Smooth muscle cell (in vitro differentiated cells): ENCODE data around the gene FBXW4. TPM values are rescaled to one million over a fixed set of nuclear protein-coding genes. Genes with fewer than 3 reads are reported as not detected.

Experiments
- DNase-seq: peaks from one replicate; lab custom pipeline; 2025; ENCODE audit not compliant: unreplicated experiment; lab: John Stamatoyannopoulos, UW
- H2AFZ ChIP-seq: fragments of 200-600 bp; sonication (generic); 2 replicates; pipeline ENCODE4 v1.6.0; 2016; ENCODE audit warnings: antibody characterized with exemption, low read depth, mild to moderate bottlenecking
- H3F3A ChIP-seq: fragments of 200-600 bp; sonication (generic); 2 replicates; pipeline ENCODE4 v1.6.0; 2017; ENCODE audit warnings: antibody characterized with exemption, low read depth
- H3K27ac ChIP-seq: fragments of 200-600 bp; sonication (generic); 2 replicates; pipeline ENCODE4 v1.5.1; 2016; ENCODE audit warnings: low read depth, mild to moderate bottlenecking
- H3K27me3 ChIP-seq: fragments of 200-600 bp; sonication (generic); 2 replicates; pipeline ENCODE4 v1.6.1; 2016; ENCODE audit warnings: low read depth, mild to moderate bottlenecking
- H3K36me3 ChIP-seq: fragments of 200-600 bp; sonication (generic); 2 replicates; pipeline ENCODE4 v1.5.1; 2016; ENCODE audit warnings: low read depth
- H3K4me1 ChIP-seq: fragments of 200-600 bp; sonication (generic); 2 replicates; pipeline ENCODE4 v1.5.1; 2016; ENCODE audit warnings: low read depth
- H3K4me2 ChIP-seq: fragments of 200-600 bp; sonication (generic); 2 replicates; pipeline ENCODE4 v1.6.0; 2016; ENCODE audit warnings: mild to moderate bottlenecking
- H3K4me3 ChIP-seq: fragments of 200-600 bp; sonication (generic); 2 replicates; pipeline ENCODE4 v1.5.1; 2016; ENCODE audit warnings: mild to moderate bottlenecking
- H3K79me2 ChIP-seq: fragments of 200-600 bp; sonication (generic); 2 replicates; pipeline ENCODE4 v1.6.0; 2016; ENCODE audit warnings: low read depth, mild to moderate bottlenecking
- H3K9ac ChIP-seq: fragments of 200-600 bp; sonication (generic); 2 replicates; pipeline ENCODE4 v1.6.0; 2016; ENCODE audit warnings: low read depth
- H3K9me3 ChIP-seq: fragments of 200-600 bp; sonication (generic); replicated peaks from 2 replicates; pipeline ENCODE4 v1.5.1; 2016; ENCODE audit warnings: low read depth
- H4K20me1 ChIP-seq: fragments of 200-600 bp; sonication (generic); 2 replicates; pipeline ENCODE4 v1.6.0; 2016; ENCODE audit warnings: low read depth
- CTCF ChIP-seq: fragments of 200-600 bp; sonication (generic); IDR thresholded peaks from 2 replicates; pipeline ENCODE4 v1.5.1; 2017; ENCODE audit warnings: borderline replicate concordance, mild to moderate bottlenecking, antibody characterized with exemption; ENCODE audit not compliant: insufficient read depth, poor library complexity, severe bottlenecking
- WGBS: methylation state at CpG from one replicate; pipeline ENCODE4 v1.1.7; 2016; ENCODE audit warnings: low lambda C conversion rate; 5-methylcytosine and 5-hydroxymethylcytosine counted together
- microRNA-seq: library from miRNA; unstranded; fragments of <30 nt; microRNA quantifications from one replicate; pipeline ENCODE4, GENCODE V29; 2016; ENCODE audit warnings: borderline number of aligned reads
- polyA plus RNA-seq: library from polyadenylated mRNA; unstranded; fragments of >200 nt; fragmentation: Nextera tagmentation; extraction: Ambion mirVana; gene quantifications from 2 replicates; pipeline ENCODE4 v1.2.1, GENCODE V29; 2016
- small RNA-seq: library from RNA; depleted of rRNA; stranded (forward); fragments of <200 nt; gene quantifications from one replicate; pipeline ENCODE3, GENCODE V24; 2014
- total RNA-seq: library from RNA; depleted of rRNA; stranded (reverse); fragments of >200 nt; gene quantifications from 2 replicates; pipeline ENCODE4 v1.2.3, GENCODE V29; 2014

FBXW4 gene
- total and polyA plus RNA-seq, 2 experiments from 2014 or later = 7.2 to 12.1 TPM

- WGBS = 92% methylated on average over 5 of the region's 5 CpGs
- Histone ChIP-seq H3K27me3 (peaks cover 26% of the 10 kb centered on the region), H3K79me2 (no peaks in the 10 kb centered on the region), H3K36me3 (no peaks in the 10 kb centered on the region), H3K9ac (no peak overlapping the region), H3K4me2 (no peak overlapping the region), H4K20me1 (no peaks in the 10 kb centered on the region), H2AFZ (no peak overlapping the region), H3K9me3 (no peaks in the 10 kb centered on the region), H3F3A (no peaks in the 10 kb centered on the region), H3K4me3 (no peak overlapping the region), H3K4me1 (no peaks in the 10 kb centered on the region), H3K27ac (no peak overlapping the region)
- no peak for TF ChIP-seq CTCF
- no peak for DNase-seq
Observed at GRCh38 chr10:101562231-101562630, 132.7 kb downstream of the FBXW4 start.

- no peaks in the 10 kb centered on the region for H3K9me3 ChIP-seq
- no peaks in the 10 kb centered on the region for H3F3A ChIP-seq
- H3K36me3 ChIP-seq = no peaks in the 10 kb centered on the region
- no peak overlapping the region for H3K4me2 ChIP-seq
- H4K20me1 ChIP-seq = no peaks in the 10 kb centered on the region
- H3K4me3 ChIP-seq = no peak overlapping the region
- H3K4me1 ChIP-seq = no peaks in the 10 kb centered on the region
- no peak overlapping the region for H3K9ac ChIP-seq
- no peak overlapping the region for H2AFZ ChIP-seq
- no peak overlapping the region for H3K27ac ChIP-seq
- 89% methylated on average over 15 of the region's 15 CpGs for WGBS
- no peaks in the 10 kb centered on the region for H3K79me2 ChIP-seq
- no peak for DNase-seq
- peaks cover 17% of the 10 kb centered on the region for H3K27me3 ChIP-seq
- TF ChIP-seq CTCF = no peak
Observed at GRCh38 chr10:101561068-101561915, 133.7 kb downstream of the FBXW4 start.

Small RNA genes lying within 50 kb of the gene (microRNA-seq; reads per million reads assigned to microRNA genes)
- not detected for gene MIR3158-1
- not detected for gene MIR3158-2

Small RNA genes lying within 50 kb of the gene (small RNA-seq; reads per million reads assigned to genes)
- not detected for gene MIR3158-1
- gene RNU6-1165P = 0.16 reads per million

Other genes with a start within 250 kb of the FBXW4 start
- gene POLL, start 106.9 kb downstream of the FBXW4 start, total RNA-seq = 9.9 and 14.6 TPM in 2 replicates
- 15.1 and 18.1 TPM in 2 replicates for gene POLL, start 106.9 kb downstream of the FBXW4 start, polyA plus RNA-seq
- 94.4 and 150 TPM in 2 replicates for gene DPCD, start 106.8 kb downstream of the FBXW4 start, total RNA-seq
- gene DPCD, start 106.8 kb downstream of the FBXW4 start, polyA plus RNA-seq = 106 and 116 TPM in 2 replicates
- gene FGF8, start 80.9 kb upstream of the FBXW4 start, total RNA-seq = not detected in 2 replicates
- gene FGF8, start 80.9 kb upstream of the FBXW4 start, polyA plus RNA-seq = not detected in 2 replicates
- 65.0 and 82.0 TPM in 2 replicates for gene NPM3, start 88.3 kb upstream of the FBXW4 start, total RNA-seq
- gene NPM3, start 88.3 kb upstream of the FBXW4 start, polyA plus RNA-seq = 10.2 and 10.5 TPM in 2 replicates
- gene OGA, start 123.3 kb upstream of the FBXW4 start, total RNA-seq = 98.6 and 135 TPM in 2 replicates
- 54.8 and 78.5 TPM in 2 replicates for gene OGA, start 123.3 kb upstream of the FBXW4 start, polyA plus RNA-seq
- 1.3 and 3.9 TPM in 2 replicates for gene KCNIP2, start 148.6 kb upstream of the FBXW4 start, total RNA-seq
- 0.70 and 0.87 TPM in 2 replicates for gene KCNIP2, start 148.6 kb upstream of the FBXW4 start, polyA plus RNA-seq